OCI-LY7 (cell line): ENCODE measurements around the gene DOC2A. TPM values are rescaled to one million over a fixed set of nuclear protein-coding genes. Genes with fewer than 3 reads are reported as not detected.
"Not testable (repeated sequence)": the region's sequence is repeated elsewhere in the genome, so short reads cannot be mapped to it uniquely, and the experiment has no call there.

ENCODE experiments used
- BruUV-seq: library from RNA; stranded (reverse); fragments of 400-500 nt; replicated peaks from 2 replicates; lab custom pipeline; 2021; lab: Mats Ljungman, UMichigan
- CTCF ChIA-PET: fragments of 300-600 bp; sonication (Branson Sonifier 250); formaldehyde crosslinking; loops from one replicate; lab custom pipeline; 2022; ENCODE audit warnings: antibody characterized with exemption; ENCODE audit not compliant: unreplicated experiment; lab: Charles Lee
- POLR2A ChIA-PET: fragments of 300-600 bp; sonication (Branson Sonifier 250); formaldehyde crosslinking; loops from one replicate; lab custom pipeline; 2022; ENCODE audit warnings: antibody characterized with exemption; lab: Charles Lee
- DNase-seq: peaks from one replicate; pipeline ENCODE4 v3.0.0-alpha.2; 2015; ENCODE audit warnings: low spot score
- H2AFZ ChIP-seq: fragments of 200-600 bp; sonication (generic), shearing (Covaris generic); 2 replicates; pipeline ENCODE4 v1.6.1; 2014; ENCODE audit warnings: mild to moderate bottlenecking, antibody characterized with exemption, low read length, moderate library complexity
- H3K27ac ChIP-seq: fragments of 200-600 bp; sonication (generic); 2 replicates; pipeline ENCODE4 v1.5.1; 2014; ENCODE audit warnings: mixed run types, low read depth, mild to moderate bottlenecking, moderate library complexity, low read length, inconsistent platforms; ENCODE audit not compliant: poor library complexity, severe bottlenecking
- H3K36me3 ChIP-seq: fragments of 200-600 bp; sonication (generic); 2 replicates; pipeline ENCODE4 v1.6.1; 2014; ENCODE audit warnings: mild to moderate bottlenecking, antibody characterized with exemption, low read length, moderate library complexity, mixed read lengths; ENCODE audit not compliant: insufficient read depth
- H3K4me1 ChIP-seq: fragments of 200-600 bp; sonication (generic); 2 replicates; pipeline ENCODE4 v1.5.1; 2014; ENCODE audit warnings: mild to moderate bottlenecking, low read length; ENCODE audit not compliant: insufficient read depth, poor library complexity, severe bottlenecking
- H3K4me2 ChIP-seq: fragments of 200-600 bp; sonication (generic); 2 replicates; pipeline ENCODE4 v1.6.1; 2014; ENCODE audit warnings: mild to moderate bottlenecking, low read length
- H3K4me3 ChIP-seq: fragments of 200-600 bp; sonication (generic); 2 replicates; pipeline ENCODE4 v1.5.1; 2014; ENCODE audit warnings: mild to moderate bottlenecking, low read depth, low read length; ENCODE audit not compliant: poor library complexity, severe bottlenecking
- H3K79me2 ChIP-seq: fragments of 200-600 bp; sonication (generic); 2 replicates; pipeline ENCODE4 v1.6.1; 2016; ENCODE audit warnings: low read depth, mild to moderate bottlenecking, low read length, moderate library complexity, mixed read lengths; ENCODE audit not compliant: insufficient read depth
- H3K9me2 ChIP-seq: fragments of 200-600 bp; sonication (generic); 2 replicates; pipeline ENCODE4 v1.6.1; 2016; ENCODE audit warnings: mild to moderate bottlenecking, low read length, mixed read lengths; ENCODE audit not compliant: insufficient read depth
- H3K9me3 ChIP-seq: fragments of 200-600 bp; sonication (generic); 2 replicates; pipeline ENCODE4 v1.6.1; 2014; ENCODE audit warnings: mild to moderate bottlenecking, mixed run types, low read length, mixed read lengths
- H4K20me1 ChIP-seq: fragments of 200-600 bp; sonication (generic); 2 replicates; pipeline ENCODE4 v1.6.1; 2014; ENCODE audit warnings: mild to moderate bottlenecking, antibody characterized with exemption, low read length, moderate library complexity, mixed read lengths; ENCODE audit not compliant: insufficient read depth
- EZH2phosphoT487 ChIP-seq: fragments of 200-600 bp; sonication (generic); IDR thresholded peaks from 2 replicates; pipeline ENCODE4 v1.6.1; 2018; ENCODE audit warnings: low read depth, borderline replicate concordance, mild to moderate bottlenecking, mixed run types, antibody characterized with exemption, low read length, moderate library complexity, mixed read lengths
- intact Hi-C: fragments of 100-400 bp; cut with micrococcal nuclease; formaldehyde crosslinking; loops from one replicate; pipeline ENCODE4 v1.10.0; 2022; ENCODE audit not compliant: unreplicated experiment
- total RNA-seq, 2 experiments: library from RNA; depleted of rRNA in 1 of 2; stranded (reverse); fragments of >200 nt in 1 of 2; shearing (Covaris generic) in 1 of 2; gene quantifications; 2 replicates each; pipeline ENCODE4 v1.2.3, GENCODE V29; 2014 to 2022
- TF ChIP-seq, protein P1 (sequence below): fragments of 200-600 bp; sonication (generic); conservative IDR thresholded peaks from 2 replicates; pipeline ENCODE4 v1.5.1; 2014; ENCODE audit warnings: mild to moderate bottlenecking, antibody characterized with exemption, low read length, moderate library complexity, mixed read lengths

The DOC2A gene
- total RNA-seq, 2 experiments from 2014 or later = 0.91 TPM; not detected in 1

- POLR2A ChIA-PET = interaction anchor here (0.6 to 3.4 kb wide), 14 partner anchors 11 to 146 kb away, joined by 3 to 56 read pairs (median 4); partner anchors contain the start of genes HIRIP3, INO80E, KCTD13 and PAGR1
- Histone ChIP-seq H3K9me3 (no peaks in the 10 kb centered on the region), H4K20me1 (no peaks in the 10 kb centered on the region), H3K9me2 (no peaks in the 10 kb centered on the region), H3K36me3 (peaks cover 6% of the 10 kb centered on the region), H2AFZ (peak within 1 kb of the TSS; percentile 73), H3K4me1 (peaks cover 17% of the 10 kb centered on the region), H3K79me2 (no peaks in the 10 kb centered on the region), H3K4me2 (peak within 1 kb of the TSS; percentile 95), H3K4me3 (peak within 1 kb of the TSS; percentile 75), H3K27ac (peak within 1 kb of the TSS; percentile 56)
- intact Hi-C loops = no loop called here
- TF ChIP-seq EZH2phosphoT487 = no peak
- TF ChIP-seq, protein P1, sequence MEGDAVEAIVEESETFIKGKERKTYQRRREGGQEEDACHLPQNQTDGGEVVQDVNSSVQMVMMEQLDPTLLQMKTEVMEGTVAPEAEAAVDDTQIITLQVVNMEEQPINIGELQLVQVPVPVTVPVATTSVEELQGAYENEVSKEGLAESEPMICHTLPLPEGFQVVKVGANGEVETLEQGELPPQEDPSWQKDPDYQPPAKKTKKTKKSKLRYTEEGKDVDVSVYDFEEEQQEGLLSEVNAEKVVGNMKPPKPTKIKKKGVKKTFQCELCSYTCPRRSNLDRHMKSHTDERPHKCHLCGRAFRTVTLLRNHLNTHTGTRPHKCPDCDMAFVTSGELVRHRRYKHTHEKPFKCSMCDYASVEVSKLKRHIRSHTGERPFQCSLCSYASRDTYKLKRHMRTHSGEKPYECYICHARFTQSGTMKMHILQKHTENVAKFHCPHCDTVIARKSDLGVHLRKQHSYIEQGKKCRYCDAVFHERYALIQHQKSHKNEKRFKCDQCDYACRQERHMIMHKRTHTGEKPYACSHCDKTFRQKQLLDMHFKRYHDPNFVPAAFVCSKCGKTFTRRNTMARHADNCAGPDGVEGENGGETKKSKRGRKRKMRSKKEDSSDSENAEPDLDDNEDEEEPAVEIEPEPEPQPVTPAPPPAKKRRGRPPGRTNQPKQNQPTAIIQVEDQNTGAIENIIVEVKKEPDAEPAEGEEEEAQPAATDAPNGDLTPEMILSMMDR = 0 out of 2 replicates have a peak, but pooled peaks have one; percentile 25
- CTCF ChIA-PET = interaction anchor here (0.6 kb wide), 1 partner anchor 438 kb away, joined by 3 read pairs; no protein-coding TSS in a partner anchor
- no TSS peak for BruUV-seq
- DNase-seq = peak; percentile 94
Observed at GRCh38 chr16:29961479-29962343, 49.1 kb downstream of the DOC2A start, which contains the start of gene TMEM219. TSS of gene TMEM219 (plus strand) at chr16:29962079. CDS start at chr16:29963144, 1,065 bp downstream.

DNA sequence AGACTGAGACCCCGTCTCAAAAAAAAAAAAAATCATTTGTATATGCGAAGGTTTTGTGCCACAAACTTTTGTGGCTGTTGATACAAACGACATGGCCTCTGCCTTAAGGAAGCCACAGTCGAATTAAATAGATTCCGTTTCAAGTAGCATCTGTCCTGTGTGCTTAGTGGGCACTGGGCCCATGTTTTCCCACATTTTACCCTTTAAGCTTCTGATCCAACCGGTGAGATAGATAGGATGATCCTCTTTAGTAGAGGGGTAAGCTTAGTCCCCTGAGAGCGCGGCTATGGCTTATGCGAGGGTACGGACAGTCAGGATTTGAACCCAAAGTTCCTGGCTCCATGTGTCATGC lies 49.7 kb downstream of the DOC2A start:
- ChIA-PET CTCF (no interaction called here), POLR2A (interaction anchor here (0.6 to 3.4 kb wide), 12 partner anchors 11 to 145 kb away, joined by 3 to 56 read pairs (median 4); partner anchors contain the start of genes HIRIP3, INO80E, KCTD13 and PAGR1)
- Histone ChIP-seq H4K20me1 (no peaks in the 10 kb centered on the region), H3K36me3 (peaks cover 6% of the 10 kb centered on the region), H2AFZ (peak overlapping the region; percentile 73), H3K4me3 (peak overlapping the region; percentile 75), H3K9me2 (no peaks in the 10 kb centered on the region), H3K9me3 (no peaks in the 10 kb centered on the region), H3K27ac (peak overlapping the region; percentile 56), H3K79me2 (no peaks in the 10 kb centered on the region), H3K4me2 (peak overlapping the region; percentile 95), H3K4me1 (peaks cover 19% of the 10 kb centered on the region)
- DNase-seq = no peak
- intact Hi-C loops = no loop called here
- BruUV-seq = TSS peak; percentile 95
- TF ChIP-seq, protein P1 = no peak
- TF ChIP-seq EZH2phosphoT487 = no peak

DNA sequence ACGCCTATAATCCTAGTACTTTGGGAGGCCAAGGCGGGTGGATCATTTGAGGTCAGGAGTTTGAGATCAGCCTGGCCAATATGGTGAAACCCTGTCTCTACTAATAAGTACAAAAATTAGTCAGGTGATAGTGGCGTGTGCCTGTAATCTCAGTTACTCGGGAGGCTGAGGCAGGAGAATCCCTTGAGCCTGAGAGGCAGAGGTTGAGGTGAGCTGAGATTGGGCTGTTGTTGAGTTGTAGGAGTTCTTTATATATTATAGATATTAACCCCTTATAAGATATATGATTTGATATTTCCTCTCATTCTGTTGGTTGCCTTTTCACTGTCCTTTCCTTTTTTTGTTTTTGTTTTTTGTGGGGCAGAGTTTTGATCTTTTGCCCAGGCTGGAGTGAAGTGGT lies 51.0 kb downstream of the DOC2A start:
- H3K36me3 ChIP-seq, H3K4me3 ChIP-seq, H2AFZ ChIP-seq, H3K27ac ChIP-seq, DNase-seq, CTCF ChIA-PET, H3K9me3 ChIP-seq, intact Hi-C loops, BruUV-seq, H4K20me1 ChIP-seq, H3K9me2 ChIP-seq, H3K79me2 ChIP-seq, H3K4me2 ChIP-seq: not testable (repeated sequence)
- H3K4me1 ChIP-seq = peaks cover 32% of the 10 kb centered on the region
- POLR2A ChIA-PET = interaction anchor here (0.7 to 3.4 kb wide), 4 partner anchors 13 to 109 kb away, joined by 3 to 56 read pairs (median 4); partner anchors contain the start of gene TAOK2
